Medulla oblongata (tissue), 1 donor: ENCODE measurements around the gene NRCAM.
A peak's percentile ranks its signal among the peaks of the same experiment; 100 is the strongest.

Experiments
- DNase-seq: peaks from one replicate; pipeline ENCODE4 v3.0.0-alpha.2; 2015; ENCODE audit errors: extremely low spot score

The NRCAM gene

GRCh38 chr7:108247614-108248013 lies 208.6 kb downstream of the NRCAM start:
- no peak for DNase-seq

GRCh38 chr7:108246227-108246837 lies 209.9 kb downstream of the NRCAM start:
- peak; percentile 21 for DNase-seq

GRCh38 chr7:108245523-108246226 lies 210.6 kb downstream of the NRCAM start:
- DNase-seq: no peak

GRCh38 chr7:108244110-108244509 lies 212.1 kb downstream of the NRCAM start:
- no peak for DNase-seq

- no peak for DNase-seq
These were observed 216.6 kb downstream of the NRCAM start for GRCh38 chr7:108239501-108240225.

- no peak for DNase-seq
These were observed 219.4 kb downstream of the NRCAM start for GRCh38 chr7:108236681-108237415.

GRCh38 chr7:108235451-108236061 lies 220.7 kb downstream of the NRCAM start:
- no peak for DNase-seq

GRCh38 chr7:108234971-108235450 lies 221.2 kb downstream of the NRCAM start:
- no peak for DNase-seq

- no peak for DNase-seq
These were observed 222.0 kb downstream of the NRCAM start for GRCh38 chr7:108234281-108234680.

- no peak for DNase-seq
These were observed 224.2 kb downstream of the NRCAM start for GRCh38 chr7:108232076-108232475.

- DNase-seq: no peak
These were observed 225.0 kb downstream of the NRCAM start for GRCh38 chr7:108231221-108231620.

- no peak for DNase-seq
These were observed 228.9 kb downstream of the NRCAM start for GRCh38 chr7:108227366-108227765.

GRCh38 chr7:108226816-108227299 lies 229.4 kb downstream of the NRCAM start:
- DNase-seq: no peak

- DNase-seq: no peak
These were observed 230.6 kb downstream of the NRCAM start for GRCh38 chr7:108225531-108226181.

GRCh38 chr7:108224387-108224786 lies 231.8 kb downstream of the NRCAM start:
- DNase-seq: no peak

GRCh38 chr7:108222236-108222892 lies 233.9 kb downstream of the NRCAM start:
- DNase-seq: no peak

- peak; percentile 15 for DNase-seq
These were observed 244.6 kb downstream of the NRCAM start for GRCh38 chr7:108211382-108212201.

GRCh38 chr7:108210796-108211195 lies 245.4 kb downstream of the NRCAM start:
- DNase-seq: no peak

GRCh38 chr7:108205311-108205710 lies 250.9 kb downstream of the NRCAM start:
- no peak for DNase-seq
